HEK293 (cell line): ENCODE measurements around the gene CD84.

ENCODE experiments used
- AEBP2 ChIP-seq: fragments of 450-650 bp; formaldehyde crosslinking; IDR thresholded peaks from 2 replicates; pipeline ENCODE4 v1.5.1; 2016; ENCODE audit warnings: missing biosample characterization, missing genetic modification characterization, borderline replicate concordance
- CTCF ChIP-seq: fragments of 450-650 bp; formaldehyde crosslinking; IDR thresholded peaks from 2 replicates; pipeline ENCODE4 v1.5.1; 2016; ENCODE audit warnings: missing biosample characterization, missing genetic modification characterization
- ELK4 ChIP-seq: IDR thresholded peaks from 2 replicates; pipeline ENCODE4 v1.6.1; 2011; ENCODE audit warnings: mild to moderate bottlenecking, low read depth, low read length, borderline replicate concordance
- PATZ1 ChIP-seq: fragments of 450-650 bp; formaldehyde crosslinking; IDR thresholded peaks from 2 replicates; pipeline ENCODE4 v1.5.1; 2016; ENCODE audit warnings: missing biosample characterization, missing genetic modification characterization
- REST ChIP-seq: fragments of 450-650 bp; formaldehyde crosslinking; IDR thresholded peaks from 2 replicates; pipeline ENCODE4 v1.5.1; 2016; ENCODE audit warnings: missing biosample characterization, missing genetic modification characterization
- SETDB1 ChIP-seq: IDR thresholded peaks from one replicate; pipeline ENCODE4 v1.6.1; 2017; ENCODE audit warnings: mild to moderate bottlenecking, low read length, moderate library complexity, mixed read lengths; ENCODE audit not compliant: insufficient read length
- ZNF138 ChIP-seq: fragments of 450-650 bp; formaldehyde crosslinking; IDR thresholded peaks from 2 replicates; pipeline ENCODE4 v1.5.1; 2016; ENCODE audit warnings: missing biosample characterization, missing genetic modification characterization, borderline replicate concordance
- ZNF211 ChIP-seq: fragments of 450-650 bp; formaldehyde crosslinking; IDR thresholded peaks from 2 replicates; pipeline ENCODE4 v1.5.1; 2016; ENCODE audit warnings: low read depth, missing biosample characterization, missing genetic modification characterization
- ZNF239 ChIP-seq: fragments of 450-650 bp; formaldehyde crosslinking; IDR thresholded peaks from 2 replicates; pipeline ENCODE4 v1.5.1; 2016; ENCODE audit warnings: missing biosample characterization, missing genetic modification characterization
- ZNF274 ChIP-seq, 2 experiments: fragments of 200-500 bp in 1 of 2; fragments of 450-650 bp in 1 of 2; sonication (Bioruptor generic) in 1 of 2; formaldehyde crosslinking in 1 of 2; IDR thresholded peaks; 2 replicates each; pipeline versions ENCODE4 v1.5.1 to v1.6.1; 2014 to 2016; ENCODE audit warnings: borderline replicate concordance in 1 of 2, inconsistent platforms in 1 of 2, low read length in 1 of 2, missing biosample characterization in 1 of 2, missing genetic modification characterization in 1 of 2
- ZNF350 ChIP-seq: fragments of 450-650 bp; formaldehyde crosslinking; IDR thresholded peaks from 2 replicates; pipeline ENCODE4 v1.5.0; 2017; ENCODE audit warnings: missing biosample characterization, mild to moderate bottlenecking, missing genetic modification characterization
- ZNF362 ChIP-seq: fragments of 450-650 bp; formaldehyde crosslinking; IDR thresholded peaks from 2 replicates; pipeline ENCODE4 v1.5.1; 2016; ENCODE audit warnings: missing biosample characterization, missing genetic modification characterization
- ZNF707 ChIP-seq: fragments of 450-650 bp; formaldehyde crosslinking; IDR thresholded peaks from 2 replicates; pipeline ENCODE4 v1.5.1; 2016; ENCODE audit warnings: missing biosample characterization, missing genetic modification characterization
- ZXDB ChIP-seq: fragments of 450-650 bp; formaldehyde crosslinking; IDR thresholded peaks from 2 replicates; pipeline ENCODE4 v1.5.1; 2016; ENCODE audit warnings: missing biosample characterization, missing genetic modification characterization

GRCh38 chr1:160547422-160547821 lies 31.9 kb downstream of the CD84 start:
- TF ChIP-seq CTCF (tag by site-specific recombination) (no peak), ZNF211 (tag by site-specific recombination) (no peak), ELK4 (no peak), ZNF239 (no peak), ZXDB (tag by site-specific recombination) (no peak), ZNF362 (no peak), ZNF274 (IDR thresholded peaks at IDR 0.05; ENCODE audit: low read length) (no peak), ZNF274 (tag by site-specific recombination; IDR thresholded peaks at IDR 0.05; ENCODE audit: borderline replicate concordance) (no peak), SETDB1 (no peak), AEBP2 (no peak), ZNF707 (no peak), ZNF350 (tag by site-specific recombination) (no peak), PATZ1 (tag by site-specific recombination) (no peak), ZNF138 (tag by site-specific recombination) (no peak), REST (tag by site-specific recombination) (no peak)
